C4-2B (cell line): Measurements from ENCODE around the gene PDCD1.

Experiments
- ZFX ChIP-seq: fragments of 450-650 bp; IDR thresholded peaks from 2 replicates; pipeline ENCODE4 v1.6.1; 2017
- TF ChIP-seq, protein P1 (sequence below): fragments of 450-650 bp; conservative IDR thresholded peaks from 2 replicates; pipeline ENCODE4 v1.5.1; 2017; ENCODE audit warnings: mild to moderate bottlenecking

DNA sequence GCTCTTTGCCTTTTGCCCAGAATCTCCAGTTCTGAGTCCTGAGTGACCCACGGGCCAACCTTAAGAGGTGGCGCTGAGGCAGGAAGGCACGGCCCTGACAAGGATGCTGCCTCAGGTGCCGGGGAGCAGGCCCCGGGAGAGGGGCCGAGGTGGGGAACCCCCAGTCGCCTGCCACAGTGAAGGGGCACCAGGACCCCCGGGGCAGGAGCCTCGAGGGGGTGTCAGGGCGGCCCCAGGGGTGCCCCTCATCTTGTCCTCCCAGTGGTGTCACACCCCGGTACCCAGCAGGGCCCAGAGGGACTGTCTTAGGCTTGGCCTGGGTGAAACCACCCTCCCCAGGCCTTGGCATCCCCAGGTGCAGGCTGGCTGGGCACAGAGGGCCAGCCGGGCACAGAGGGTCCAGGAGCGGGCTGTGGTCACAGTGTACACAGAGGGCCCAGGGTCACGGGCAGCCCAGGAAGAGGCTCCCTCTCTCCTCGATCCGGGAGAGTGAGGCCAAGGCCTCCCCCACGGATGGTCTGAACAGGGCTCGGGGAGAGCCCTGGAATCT, 1.0 kb downstream of the PDCD1 start:
- TF ChIP-seq, protein P1, sequence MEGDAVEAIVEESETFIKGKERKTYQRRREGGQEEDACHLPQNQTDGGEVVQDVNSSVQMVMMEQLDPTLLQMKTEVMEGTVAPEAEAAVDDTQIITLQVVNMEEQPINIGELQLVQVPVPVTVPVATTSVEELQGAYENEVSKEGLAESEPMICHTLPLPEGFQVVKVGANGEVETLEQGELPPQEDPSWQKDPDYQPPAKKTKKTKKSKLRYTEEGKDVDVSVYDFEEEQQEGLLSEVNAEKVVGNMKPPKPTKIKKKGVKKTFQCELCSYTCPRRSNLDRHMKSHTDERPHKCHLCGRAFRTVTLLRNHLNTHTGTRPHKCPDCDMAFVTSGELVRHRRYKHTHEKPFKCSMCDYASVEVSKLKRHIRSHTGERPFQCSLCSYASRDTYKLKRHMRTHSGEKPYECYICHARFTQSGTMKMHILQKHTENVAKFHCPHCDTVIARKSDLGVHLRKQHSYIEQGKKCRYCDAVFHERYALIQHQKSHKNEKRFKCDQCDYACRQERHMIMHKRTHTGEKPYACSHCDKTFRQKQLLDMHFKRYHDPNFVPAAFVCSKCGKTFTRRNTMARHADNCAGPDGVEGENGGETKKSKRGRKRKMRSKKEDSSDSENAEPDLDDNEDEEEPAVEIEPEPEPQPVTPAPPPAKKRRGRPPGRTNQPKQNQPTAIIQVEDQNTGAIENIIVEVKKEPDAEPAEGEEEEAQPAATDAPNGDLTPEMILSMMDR = no peak
- TF ChIP-seq ZFX = no peak
